PFSK-1 (cell line): ENCODE results near the gene TK2.

Experiments
- FOXP2 ChIP-seq: optimal IDR thresholded peaks from 2 replicates; pipeline ENCODE3; 2011; ENCODE audit warnings: borderline replicate concordance, control low read depth, inconsistent platforms; ENCODE audit not compliant: insufficient read depth; ENCODE audit errors: extremely low read length, extremely low read depth
- POLR2AphosphoS5 ChIP-seq: IDR thresholded peaks from 2 replicates; pipeline ENCODE4 v1.6.1; 2012; ENCODE audit warnings: low read depth, mild to moderate bottlenecking, control low read depth, low read length, moderate library complexity
- REST ChIP-seq, 2 experiments: IDR thresholded peaks; 2 replicates each; pipeline versions ENCODE4 v1.6.1 to v1.8.0; 2011 to 2012; ENCODE audit warnings: low read depth in 2 of 2, low read length in 2 of 2, control low read depth in 1 of 2, inconsistent platforms in 1 of 2, mild to moderate bottlenecking in 1 of 2, moderate library complexity in 1 of 2; ENCODE audit not compliant: insufficient read depth in 1 of 2
- SIN3A ChIP-seq: IDR thresholded peaks from 2 replicates; pipeline ENCODE4 v1.6.1; 2012; ENCODE audit warnings: mild to moderate bottlenecking, low read length, moderate library complexity, borderline replicate concordance; ENCODE audit not compliant: insufficient read depth
- TAF1 ChIP-seq: IDR thresholded peaks from 2 replicates; pipeline ENCODE4 v1.6.1; 2012; ENCODE audit warnings: low read length, control low read depth, borderline replicate concordance; ENCODE audit not compliant: insufficient read depth

Gene TK2

DNA sequence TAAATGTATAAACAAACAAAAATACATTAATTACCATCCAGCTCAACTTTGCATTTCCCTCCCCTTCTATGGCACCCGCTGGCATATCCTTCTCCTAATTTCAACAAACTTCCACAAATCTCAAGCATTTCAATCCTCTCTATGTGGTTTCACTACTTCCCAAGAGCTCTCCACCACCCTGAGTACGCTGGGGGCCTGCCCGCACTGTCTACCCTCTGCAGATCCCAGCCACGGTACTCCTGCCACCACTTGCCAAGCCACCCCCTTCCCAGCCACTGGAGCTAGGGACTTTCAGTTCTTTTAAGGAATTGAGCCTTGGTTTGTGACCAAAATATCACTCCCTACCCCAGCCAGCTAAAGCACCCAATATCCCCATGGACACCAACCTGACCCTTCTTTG, 1.9 kb downstream of the TK2 start:
- no peak for TF ChIP-seq FOXP2
- no peak for TF ChIP-seq REST (IDR thresholded peaks at IDR 0.05; ENCODE audit: insufficient read depth in 1 of 2, low read depth in 2 of 2, low read length in 2 of 2)
- no peak for TF ChIP-seq SIN3A
- no peak for TF ChIP-seq TAF1
- TF ChIP-seq POLR2AphosphoS5, result no peak

DNA sequence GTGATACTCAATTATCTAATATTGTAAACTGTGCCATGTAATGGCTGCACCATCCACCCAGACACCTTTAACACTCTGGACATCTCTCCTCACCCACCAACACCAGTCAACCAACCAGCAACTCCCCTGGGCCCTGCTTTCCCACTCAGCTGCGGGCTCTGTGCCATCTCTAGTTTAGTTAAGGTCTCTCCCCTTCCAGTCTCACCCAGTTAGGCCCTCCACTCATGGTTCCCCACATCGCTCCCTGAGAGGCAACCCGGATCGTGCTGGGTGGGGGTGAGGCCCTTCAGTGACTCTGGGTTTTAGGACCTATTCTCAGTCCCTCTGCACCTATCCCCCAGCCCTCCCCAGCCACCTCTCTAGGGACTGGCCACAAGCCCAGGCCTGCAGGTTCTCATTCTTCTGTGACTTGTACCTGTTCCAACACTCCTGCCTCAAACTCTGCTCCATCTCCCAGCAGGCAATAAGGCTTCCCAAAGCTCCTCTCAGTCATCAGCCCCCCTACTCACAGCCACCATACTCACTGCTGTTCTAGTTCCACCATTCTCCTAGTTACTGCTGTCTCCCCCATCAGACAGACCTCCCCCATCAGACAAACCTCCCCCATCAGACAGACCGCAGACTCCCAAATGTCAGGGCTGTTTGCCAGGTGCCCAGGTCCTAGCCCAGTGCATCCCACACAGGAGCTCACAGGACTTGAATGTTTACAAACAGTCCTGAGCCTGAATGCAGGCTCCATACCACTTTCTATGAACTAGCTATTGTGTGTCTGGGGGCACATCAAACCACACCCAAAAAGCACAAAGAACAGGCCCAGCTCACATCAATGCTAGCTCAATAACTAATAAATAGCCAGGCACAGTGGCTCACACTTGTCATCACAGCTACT, 2.6 kb downstream of the TK2 start:
- no peak for TF ChIP-seq FOXP2
- no peak for TF ChIP-seq SIN3A
- TF ChIP-seq POLR2AphosphoS5, result no peak
- no peak for TF ChIP-seq TAF1
- no peak for TF ChIP-seq REST (IDR thresholded peaks at IDR 0.05; ENCODE audit: insufficient read depth in 1 of 2, low read depth in 2 of 2, low read length in 2 of 2)

DNA sequence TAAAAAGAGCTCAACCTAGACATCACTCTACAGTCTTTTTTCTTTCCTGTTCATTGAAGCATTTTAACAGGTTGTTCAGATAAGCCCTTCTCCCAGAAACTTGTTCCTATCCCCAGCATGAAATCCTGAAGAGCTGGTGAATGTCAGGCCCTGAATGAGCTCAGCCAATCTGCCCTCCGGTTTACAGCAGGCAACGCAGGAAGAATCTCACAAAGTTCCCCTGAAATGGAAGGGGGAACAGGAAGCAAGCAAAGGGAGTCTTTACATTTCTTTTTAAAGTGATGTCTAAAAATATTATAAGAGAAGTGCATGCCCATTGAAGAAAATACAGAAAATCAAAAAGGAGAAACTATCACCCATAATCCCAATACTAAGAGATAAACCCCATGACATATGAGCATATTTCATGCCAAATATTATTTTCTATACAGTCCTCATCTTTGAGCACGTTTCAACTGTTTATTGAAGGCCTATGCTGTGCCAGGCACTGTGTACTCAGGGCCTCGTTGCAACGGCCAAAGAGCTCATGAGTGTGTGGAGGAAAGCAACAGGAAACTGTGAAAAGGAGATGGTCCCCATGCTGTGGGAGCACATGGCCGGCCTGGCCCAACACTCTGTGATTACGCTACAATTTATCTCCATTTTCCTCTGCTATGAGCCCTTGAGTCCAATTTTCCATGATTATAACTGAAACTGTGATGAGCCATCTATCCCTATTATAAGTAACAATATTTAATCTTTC, 5.7 kb downstream of the TK2 start:
- no peak for TF ChIP-seq REST (IDR thresholded peaks at IDR 0.05; ENCODE audit: insufficient read depth in 1 of 2, low read depth in 2 of 2, low read length in 2 of 2)
- no peak for TF ChIP-seq FOXP2
- TF ChIP-seq POLR2AphosphoS5, result no peak
- TF ChIP-seq TAF1, result no peak
- no peak for TF ChIP-seq SIN3A

DNA sequence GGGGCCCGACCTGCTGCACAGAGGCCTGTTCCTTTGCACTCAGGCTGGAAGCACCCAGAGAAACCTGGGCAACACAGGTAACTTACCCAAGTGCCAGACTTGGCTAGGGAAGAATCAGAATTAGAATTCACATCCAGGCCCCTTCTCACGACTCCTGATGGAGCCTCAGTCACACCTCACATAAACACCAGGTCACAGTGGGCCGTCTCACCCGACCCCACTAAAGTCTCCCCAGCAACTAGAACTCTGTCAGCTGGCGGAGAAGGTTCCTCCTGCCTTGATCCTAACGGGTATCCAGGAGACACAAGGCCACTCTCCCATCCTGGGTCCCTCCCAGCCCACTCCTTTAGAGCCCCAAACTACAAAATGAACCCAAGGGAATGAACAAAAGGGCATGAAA, 6.4 kb downstream of the TK2 start:
- TF ChIP-seq SIN3A (no peak), FOXP2 (no peak), TAF1 (no peak), POLR2AphosphoS5 (no peak), REST (IDR thresholded peaks at IDR 0.05; ENCODE audit: insufficient read depth in 1 of 2, low read depth in 2 of 2, low read length in 2 of 2) (no peak)
